Activated naive CD8-positive, alpha-beta T cell treated with anti-CD3 and anti-CD28 coated beads for 36 hours (primary cell): ENCODE results near the gene SEMA5B. TPM values are rescaled to one million over a fixed set of nuclear protein-coding genes. Genes with fewer than 3 reads are reported as not detected.

ENCODE experiments used
- DNase-seq: peaks from one replicate; pipeline ENCODE4 v3.0.0; 2021
- H3K27ac Mint-ChIP-seq: one replicate; pipeline ENCODE4 v1.8.0; 2022; ENCODE audit warnings: mild to moderate bottlenecking, moderate library complexity, mixed read lengths
- H3K27me3 Mint-ChIP-seq: one replicate; pipeline ENCODE4 v1.8.0; 2022; ENCODE audit warnings: mild to moderate bottlenecking, mixed read lengths
- H3K36me3 Mint-ChIP-seq: one replicate; pipeline ENCODE4 v1.8.0; 2021; ENCODE audit warnings: mild to moderate bottlenecking, mixed read lengths
- H3K4me1 Mint-ChIP-seq: one replicate; pipeline ENCODE4 v1.8.0; 2021; ENCODE audit warnings: mixed read lengths
- H3K4me3 Mint-ChIP-seq: one replicate; pipeline ENCODE4 v1.8.0; 2022; ENCODE audit warnings: mild to moderate bottlenecking, moderate library complexity, mixed read lengths
- H3K9me3 Mint-ChIP-seq: one replicate; pipeline ENCODE4 v1.8.0; 2022; ENCODE audit warnings: mixed read lengths
- total RNA-seq, 2 experiments: library from RNA; stranded (reverse); gene quantifications; one replicate each; pipeline ENCODE4 v1.2.3, GENCODE V29; 2021

Gene SEMA5B, protein sequence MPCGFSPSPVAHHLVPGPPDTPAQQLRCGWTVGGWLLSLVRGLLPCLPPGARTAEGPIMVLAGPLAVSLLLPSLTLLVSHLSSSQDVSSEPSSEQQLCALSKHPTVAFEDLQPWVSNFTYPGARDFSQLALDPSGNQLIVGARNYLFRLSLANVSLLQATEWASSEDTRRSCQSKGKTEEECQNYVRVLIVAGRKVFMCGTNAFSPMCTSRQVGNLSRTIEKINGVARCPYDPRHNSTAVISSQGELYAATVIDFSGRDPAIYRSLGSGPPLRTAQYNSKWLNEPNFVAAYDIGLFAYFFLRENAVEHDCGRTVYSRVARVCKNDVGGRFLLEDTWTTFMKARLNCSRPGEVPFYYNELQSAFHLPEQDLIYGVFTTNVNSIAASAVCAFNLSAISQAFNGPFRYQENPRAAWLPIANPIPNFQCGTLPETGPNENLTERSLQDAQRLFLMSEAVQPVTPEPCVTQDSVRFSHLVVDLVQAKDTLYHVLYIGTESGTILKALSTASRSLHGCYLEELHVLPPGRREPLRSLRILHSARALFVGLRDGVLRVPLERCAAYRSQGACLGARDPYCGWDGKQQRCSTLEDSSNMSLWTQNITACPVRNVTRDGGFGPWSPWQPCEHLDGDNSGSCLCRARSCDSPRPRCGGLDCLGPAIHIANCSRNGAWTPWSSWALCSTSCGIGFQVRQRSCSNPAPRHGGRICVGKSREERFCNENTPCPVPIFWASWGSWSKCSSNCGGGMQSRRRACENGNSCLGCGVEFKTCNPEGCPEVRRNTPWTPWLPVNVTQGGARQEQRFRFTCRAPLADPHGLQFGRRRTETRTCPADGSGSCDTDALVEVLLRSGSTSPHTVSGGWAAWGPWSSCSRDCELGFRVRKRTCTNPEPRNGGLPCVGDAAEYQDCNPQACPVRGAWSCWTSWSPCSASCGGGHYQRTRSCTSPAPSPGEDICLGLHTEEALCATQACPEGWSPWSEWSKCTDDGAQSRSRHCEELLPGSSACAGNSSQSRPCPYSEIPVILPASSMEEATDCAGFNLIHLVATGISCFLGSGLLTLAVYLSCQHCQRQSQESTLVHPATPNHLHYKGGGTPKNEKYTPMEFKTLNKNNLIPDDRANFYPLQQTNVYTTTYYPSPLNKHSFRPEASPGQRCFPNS
- not detected for total RNA-seq

DNA sequence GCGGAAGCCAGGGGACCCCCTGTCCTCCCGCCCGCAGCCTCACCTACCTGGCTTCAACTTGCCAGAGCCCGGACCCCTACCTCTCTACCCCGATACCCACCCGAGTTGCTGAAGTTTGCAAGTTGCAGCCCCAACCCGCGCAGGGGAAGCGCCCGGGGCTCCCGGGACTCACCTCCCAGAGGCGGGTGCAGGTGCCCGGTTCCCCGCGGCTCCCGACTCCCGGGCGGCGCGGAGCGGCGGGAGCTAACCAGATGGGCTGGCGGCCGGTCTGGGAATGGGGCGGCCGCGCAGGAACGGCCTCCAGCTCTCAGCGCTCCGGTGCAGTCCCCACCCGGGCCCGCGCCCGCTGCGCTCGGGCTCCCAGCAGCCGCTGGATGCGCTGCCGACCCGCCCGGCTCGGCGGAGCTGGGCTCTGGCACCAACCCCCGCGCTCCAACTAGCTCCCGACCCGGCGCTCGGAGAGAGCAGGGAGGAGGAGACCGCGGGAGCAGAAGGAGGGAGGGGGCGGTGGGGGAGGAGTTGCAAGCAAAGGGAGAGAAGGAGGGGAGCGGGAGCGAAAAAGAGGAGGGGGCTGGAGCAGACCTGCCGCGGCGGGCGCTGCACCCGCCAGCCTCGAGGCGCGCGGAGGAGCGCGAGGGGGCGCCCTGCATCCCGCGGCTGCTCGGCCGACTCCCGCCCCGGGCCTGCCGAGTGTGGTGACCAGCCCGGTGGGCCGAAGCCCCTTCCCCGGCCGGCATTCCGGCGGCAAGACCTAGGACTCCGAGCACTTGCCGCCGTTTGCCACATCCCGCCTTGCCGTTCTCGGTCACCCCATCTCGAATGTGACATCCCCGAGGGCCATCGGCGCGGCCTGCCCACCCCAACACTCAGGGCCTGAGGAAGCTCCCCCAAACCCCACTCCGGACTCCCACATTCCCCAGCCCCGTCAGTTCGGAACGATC, at the start of gene SEMA5B:
SEMA5B (minus strand) TSS at position 472 of the 941 bp plus-strand sequence. CDS start 66,500 bp downstream, outside the sequence.
- peaks cover 5% of the 10 kb centered on the region for H3K4me1 Mint-ChIP-seq

GRCh38 chr3:123076496-123077418, 49.2 kb upstream of the SEMA5B start:
- Mint-ChIP-seq H3K4me1 (peaks cover 34% of the 10 kb centered on the region), H3K36me3 (peaks cover 2% of the 10 kb centered on the region), H3K9me3 (no peaks in the 10 kb centered on the region)

More for the DNA sequence above, at the start of gene SEMA5B:
- DNase-seq, result peak; percentile 33
- H3K36me3 Mint-ChIP-seq, result no peaks in the 10 kb centered on the region
- no peaks in the 10 kb centered on the region for H3K9me3 Mint-ChIP-seq
- H3K27ac Mint-ChIP-seq, result no peak within 1 kb of the TSS
- peak within 1 kb of the TSS; percentile 68 for H3K4me3 Mint-ChIP-seq
- H3K27me3 Mint-ChIP-seq, result peaks cover 47% of the 10 kb centered on the region

GRCh38 chr3:123076112-123076495, 48.5 kb upstream of the SEMA5B start:
- no peaks in the 10 kb centered on the region for H3K27me3 Mint-ChIP-seq
- H3K4me1 Mint-ChIP-seq, result peaks cover 30% of the 10 kb centered on the region
- peaks cover 2% of the 10 kb centered on the region for H3K36me3 Mint-ChIP-seq
- DNase-seq, result no peak
- no peak overlapping the region for H3K4me3 Mint-ChIP-seq
- no peaks in the 10 kb centered on the region for H3K9me3 Mint-ChIP-seq
- H3K27ac Mint-ChIP-seq, result no peak overlapping the region

More at GRCh38 chr3:123076496-123077418, 49.2 kb upstream of the SEMA5B start:
- Mint-ChIP-seq H3K4me3 (no peak overlapping the region), H3K27me3 (no peaks in the 10 kb centered on the region), H3K27ac (no peak overlapping the region)
- DNase-seq, result no peak

DNA sequence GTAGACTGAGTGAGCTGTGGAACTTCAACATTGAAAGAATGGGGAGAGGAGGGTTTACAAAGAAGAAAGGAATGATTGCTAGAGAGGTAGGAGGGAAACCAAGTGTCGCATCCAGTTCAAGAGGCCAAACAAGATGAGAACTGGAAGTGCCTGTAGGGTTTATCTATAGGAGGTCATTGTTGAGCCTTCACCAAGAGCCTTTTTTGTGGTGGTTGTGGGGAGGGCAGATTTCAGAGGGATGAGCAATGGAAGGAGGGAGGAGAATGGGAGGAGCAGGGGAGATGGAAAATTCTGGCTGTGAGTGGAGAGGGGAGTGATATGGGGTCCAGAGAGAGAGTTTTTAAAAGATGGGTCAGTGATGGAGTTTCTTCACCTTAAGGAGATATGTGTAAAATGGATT, 47.8 kb upstream of the SEMA5B start:
- Mint-ChIP-seq H3K36me3 (peaks cover 2% of the 10 kb centered on the region), H3K4me3 (no peak overlapping the region), H3K9me3 (no peaks in the 10 kb centered on the region), H3K4me1 (peaks cover 27% of the 10 kb centered on the region), H3K27me3 (no peaks in the 10 kb centered on the region), H3K27ac (no peak overlapping the region)
- DNase-seq, result no peak

DNA sequence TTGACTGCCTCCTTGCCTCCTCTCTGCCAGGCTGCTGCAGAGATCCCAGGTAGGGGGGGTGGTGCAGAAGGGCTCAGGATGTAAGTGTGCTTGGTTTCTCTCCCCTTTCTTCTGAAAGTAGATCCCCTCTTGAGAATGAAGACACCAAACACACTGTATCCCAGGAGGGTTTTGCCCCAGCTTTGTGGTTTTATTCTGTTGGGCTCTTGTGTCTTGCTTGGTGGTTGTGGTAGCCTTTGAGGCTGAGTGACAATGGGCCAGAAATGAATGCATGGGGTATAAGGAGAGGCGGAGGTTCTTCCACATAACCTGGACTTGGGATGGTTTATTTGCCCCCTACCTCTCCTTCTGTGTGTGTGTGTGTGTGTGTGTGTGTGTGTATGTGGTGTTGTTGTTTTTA, 45.0 kb upstream of the SEMA5B start:
- H3K27me3 Mint-ChIP-seq, result no peaks in the 10 kb centered on the region
- DNase-seq, result no peak
- H3K27ac Mint-ChIP-seq, result no peak overlapping the region
- peaks cover 43% of the 10 kb centered on the region for H3K4me1 Mint-ChIP-seq
- H3K4me3 Mint-ChIP-seq, result no peak overlapping the region
- peaks cover 5% of the 10 kb centered on the region for H3K36me3 Mint-ChIP-seq
- H3K9me3 Mint-ChIP-seq, result no peaks in the 10 kb centered on the region

DNA sequence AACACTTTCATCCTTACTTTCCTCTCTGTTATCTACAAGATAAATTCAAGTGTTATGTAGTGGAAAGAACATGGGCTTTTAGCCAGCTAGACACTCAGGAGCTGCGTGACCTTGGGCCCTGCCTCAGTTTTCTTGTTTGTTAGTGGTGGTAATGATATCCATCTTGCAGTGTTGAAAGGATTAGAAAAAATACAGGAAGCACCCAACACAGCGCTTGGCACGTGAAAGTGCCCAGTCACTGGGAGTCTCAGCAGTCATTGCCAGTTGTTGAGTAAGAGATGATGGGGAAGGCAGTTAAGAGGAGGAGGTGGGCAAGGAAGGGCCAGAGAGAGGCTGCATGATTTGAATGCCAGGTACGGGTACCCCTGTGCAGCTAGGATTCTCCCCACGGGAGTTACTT, 44.6 kb upstream of the SEMA5B start:
- Mint-ChIP-seq H3K4me1 (peaks cover 43% of the 10 kb centered on the region), H3K36me3 (peaks cover 5% of the 10 kb centered on the region), H3K4me3 (no peak overlapping the region), H3K9me3 (no peaks in the 10 kb centered on the region), H3K27me3 (no peaks in the 10 kb centered on the region), H3K27ac (no peak overlapping the region)
- DNase-seq, result no peak

- H3K9me3 Mint-ChIP-seq, result no peaks in the 10 kb centered on the region
- DNase-seq, result no peak
- H3K4me3 Mint-ChIP-seq, result no peak overlapping the region
- no peak overlapping the region for H3K27ac Mint-ChIP-seq
- no peaks in the 10 kb centered on the region for H3K27me3 Mint-ChIP-seq
- H3K4me1 Mint-ChIP-seq, result peaks cover 42% of the 10 kb centered on the region
- peaks cover 7% of the 10 kb centered on the region for H3K36me3 Mint-ChIP-seq
Observed at GRCh38 chr3:123071581-123071980, 44.0 kb upstream of the SEMA5B start.

- no peak for DNase-seq
- H3K27ac Mint-ChIP-seq, result no peak overlapping the region
- H3K9me3 Mint-ChIP-seq, result no peaks in the 10 kb centered on the region
- H3K4me1 Mint-ChIP-seq, result peaks cover 38% of the 10 kb centered on the region
- H3K4me3 Mint-ChIP-seq, result no peak overlapping the region
- H3K27me3 Mint-ChIP-seq, result no peaks in the 10 kb centered on the region
- H3K36me3 Mint-ChIP-seq, result peaks cover 7% of the 10 kb centered on the region
Observed at GRCh38 chr3:123071146-123071545, 43.6 kb upstream of the SEMA5B start.

DNA sequence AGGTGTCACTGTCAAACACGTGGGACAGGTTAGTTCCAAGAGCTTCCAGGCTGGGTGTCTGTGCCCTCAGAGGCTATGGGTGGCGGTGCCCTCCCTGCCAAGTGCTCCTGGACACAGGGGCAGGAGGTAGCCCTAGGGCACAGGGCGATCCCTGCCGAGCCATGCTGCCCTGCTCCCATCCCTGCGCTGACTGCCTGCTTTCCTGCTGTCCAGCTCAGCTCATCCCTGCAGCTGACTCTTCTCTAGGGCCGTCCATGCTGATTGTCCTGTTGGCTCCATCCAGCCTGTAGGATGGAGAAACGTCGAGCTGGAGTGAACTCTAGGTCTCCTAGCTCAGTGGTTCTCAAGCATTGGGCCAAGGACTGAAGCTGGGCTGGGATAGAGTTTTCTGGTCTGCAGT, 42.9 kb upstream of the SEMA5B start:
- DNase-seq, result no peak
- peaks cover 36% of the 10 kb centered on the region for H3K4me1 Mint-ChIP-seq
- H3K27ac Mint-ChIP-seq, result no peak overlapping the region
- no peaks in the 10 kb centered on the region for H3K27me3 Mint-ChIP-seq
- no peaks in the 10 kb centered on the region for H3K9me3 Mint-ChIP-seq
- H3K4me3 Mint-ChIP-seq, result no peak overlapping the region
- H3K36me3 Mint-ChIP-seq, result peaks cover 7% of the 10 kb centered on the region

GRCh38 chr3:123068601-123069381, 41.2 kb upstream of the SEMA5B start:
- no peak for DNase-seq
- Mint-ChIP-seq H3K4me1 (peaks cover 39% of the 10 kb centered on the region), H3K27me3 (peaks cover 7% of the 10 kb centered on the region), H3K9me3 (no peaks in the 10 kb centered on the region), H3K4me3 (peak overlapping the region; percentile 86), H3K27ac (no peak overlapping the region), H3K36me3 (peaks cover 5% of the 10 kb centered on the region)

- Mint-ChIP-seq H3K27ac (peak overlapping the region; percentile 72), H3K9me3 (no peaks in the 10 kb centered on the region), H3K27me3 (peaks cover 7% of the 10 kb centered on the region), H3K4me3 (peak overlapping the region; percentile 86), H3K4me1 (peaks cover 39% of the 10 kb centered on the region), H3K36me3 (peaks cover 5% of the 10 kb centered on the region)
- peak; percentile 43 for DNase-seq
Observed at GRCh38 chr3:123067689-123068600, 40.4 kb upstream of the SEMA5B start.
